NCI-H524 (cell line): ENCODE data around the gene ABCC6.
"Not testable (repeated sequence)": the region's sequence is repeated elsewhere in the genome, so short reads cannot be mapped to it uniquely, and the experiment has no call there.

Experiments used
- DNase-seq, 2 experiments: peaks; one replicate each; lab custom pipeline; 2025; lab: John Stamatoyannopoulos, UW

The ABCC6 gene

GRCh38 chr16:16161319-16161718 is 62.0 kb downstream of the ABCC6 start:
- no peak for DNase-seq

GRCh38 chr16:16159662-16160061 is 63.6 kb downstream of the ABCC6 start:
- DNase-seq, result no peak

GRCh38 chr16:16158741-16159374 is 64.4 kb downstream of the ABCC6 start:
- DNase-seq, result no peak

DNA sequence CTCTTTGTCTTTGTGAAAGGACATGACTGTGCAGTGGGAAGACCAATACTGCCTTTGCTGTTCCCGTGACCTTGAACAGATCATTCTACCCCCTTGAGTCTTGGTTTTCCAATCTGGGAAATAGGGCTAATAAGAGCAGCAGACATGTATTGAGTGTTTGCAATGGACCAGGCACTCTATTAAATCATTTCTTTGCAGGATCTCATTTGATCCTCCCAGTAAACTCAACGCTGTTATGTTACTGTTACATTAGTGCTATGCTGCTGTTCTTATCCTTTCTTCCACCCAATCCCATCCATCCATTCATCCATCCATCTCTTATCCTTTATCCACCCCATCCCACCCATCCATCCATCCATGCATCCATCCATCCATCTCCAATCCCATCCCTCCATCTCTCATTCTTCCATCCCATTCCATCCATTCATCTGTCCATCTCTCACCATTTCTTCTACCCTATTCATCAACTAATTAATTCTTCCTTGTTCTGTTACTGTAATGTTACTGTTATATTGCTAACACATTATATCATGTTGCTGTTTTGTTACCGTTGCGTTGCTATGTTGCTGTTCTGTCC is 65.1 kb downstream of the ABCC6 start:
- DNase-seq, result no peak

DNA sequence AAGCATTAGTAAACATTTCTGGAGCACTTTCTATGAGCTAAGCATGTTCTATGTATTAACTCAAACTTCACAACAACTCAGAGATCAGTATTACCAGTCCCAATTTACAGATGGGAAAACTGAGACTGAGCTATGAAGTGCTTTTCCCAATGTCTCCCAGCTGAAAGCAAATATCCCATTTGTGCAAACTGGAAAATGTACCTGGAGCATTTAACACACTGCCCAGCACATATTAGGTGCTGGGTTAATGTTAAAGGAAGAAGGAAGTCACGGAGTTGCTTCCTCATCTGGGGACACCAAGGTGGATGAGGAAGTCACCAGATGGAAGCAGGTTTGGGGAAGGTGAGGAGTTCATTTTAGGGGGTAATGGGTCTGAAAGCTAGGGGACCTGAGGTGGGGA is 66.1 kb downstream of the ABCC6 start:
- DNase-seq, result no peak

DNA sequence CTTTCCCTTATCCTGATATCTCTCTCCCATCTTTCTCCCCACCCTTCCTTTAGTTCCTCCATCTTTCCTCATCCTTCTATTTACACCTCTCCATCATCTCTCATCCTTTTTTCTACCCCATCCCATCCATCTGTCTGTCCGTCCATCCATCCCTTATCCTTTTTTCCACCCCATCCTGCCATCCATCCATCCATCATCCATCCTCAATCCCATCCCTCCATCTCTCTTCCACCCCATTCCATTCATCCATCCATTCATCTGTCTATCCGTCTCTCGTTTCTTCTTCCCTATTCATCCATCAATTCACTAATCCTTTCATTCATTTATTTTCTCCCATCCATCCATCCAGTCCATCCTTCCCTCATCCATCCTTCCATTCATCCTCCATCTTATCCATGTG is 68.1 kb downstream of the ABCC6 start:
- DNase-seq, result no peak

DNA sequence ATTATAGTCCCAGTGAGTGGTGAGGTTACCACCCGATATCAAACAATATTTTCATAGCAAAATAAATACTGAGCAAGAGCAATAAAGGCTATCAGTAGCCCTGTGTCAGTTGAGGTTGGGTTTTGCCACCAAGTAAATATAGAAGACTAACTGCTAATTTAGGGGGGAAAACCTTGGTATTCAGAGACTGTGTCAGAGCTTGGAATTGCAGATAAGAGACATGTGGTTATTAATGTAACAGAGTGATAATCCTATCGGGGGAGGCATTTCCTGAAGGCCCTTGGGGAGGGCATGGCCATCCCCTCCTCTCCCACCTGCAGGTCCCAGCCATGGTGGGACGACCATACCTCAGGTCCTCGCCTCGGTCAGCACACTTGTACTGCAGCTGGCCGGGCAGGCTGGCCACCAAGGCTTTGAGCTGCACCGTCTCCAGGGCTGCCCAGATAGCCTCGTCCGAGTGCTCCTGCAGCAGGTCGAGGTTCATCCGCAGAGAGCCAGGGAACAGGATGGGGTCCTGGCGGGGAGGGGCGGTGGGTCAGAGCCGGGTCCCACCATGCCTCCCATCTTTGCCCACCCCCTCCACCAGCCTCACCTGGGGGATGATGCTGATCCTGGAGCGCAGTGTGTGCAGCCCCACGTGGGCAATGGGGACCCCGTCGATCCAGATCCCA is 68.9 kb downstream of the ABCC6 start:
- no peak for DNase-seq

- DNase-seq, result not testable (repeated sequence)
Observed at GRCh38 chr16:16153000-16153399, 70.3 kb downstream of the ABCC6 start.

- no peak for DNase-seq
Observed at GRCh38 chr16:16151315-16151714, 72.0 kb downstream of the ABCC6 start.

DNA sequence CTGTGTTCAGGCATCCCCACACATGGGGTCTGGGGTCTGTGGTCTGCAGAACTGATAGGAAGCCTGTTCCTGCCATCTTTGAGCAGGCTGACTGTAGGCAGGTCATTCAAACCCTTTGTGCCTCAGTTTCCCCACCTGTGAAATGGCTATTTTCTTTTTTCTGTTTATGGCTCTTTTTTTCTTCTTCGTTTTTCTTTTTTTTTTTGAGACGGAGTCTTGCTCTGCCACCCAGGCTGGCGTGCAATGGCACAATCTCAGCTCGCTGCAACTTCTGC is 72.5 kb downstream of the ABCC6 start:
- DNase-seq, result no peak

- no peak for DNase-seq
Observed at GRCh38 chr16:16150117-16150877, 73.0 kb downstream of the ABCC6 start.

DNA sequence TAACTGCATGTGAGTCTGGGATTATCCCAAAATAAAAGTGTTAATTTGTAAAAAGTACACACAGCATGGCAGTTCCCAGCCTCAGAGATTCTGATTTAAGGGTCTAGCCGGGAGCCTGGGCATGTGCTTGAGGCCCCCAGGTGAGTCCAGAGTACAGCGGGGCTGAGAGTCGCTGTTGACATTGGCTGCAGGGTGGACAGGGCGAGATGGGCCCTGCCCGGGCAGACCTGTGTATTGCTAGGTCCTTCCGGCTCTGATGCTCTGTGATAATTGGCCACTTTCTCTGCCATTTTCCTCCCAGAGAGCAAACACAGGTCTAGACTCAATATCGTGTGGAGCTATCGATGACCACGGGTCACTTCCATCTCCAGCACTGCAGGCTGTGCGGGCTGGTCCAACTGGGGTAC is 73.6 kb downstream of the ABCC6 start:
- no peak for DNase-seq

- no peak for DNase-seq
Observed at GRCh38 chr16:16148755-16149154, 74.5 kb downstream of the ABCC6 start.

- not testable (repeated sequence) for DNase-seq
Observed at GRCh38 chr16:16148000-16148599, 75.2 kb downstream of the ABCC6 start.

DNA sequence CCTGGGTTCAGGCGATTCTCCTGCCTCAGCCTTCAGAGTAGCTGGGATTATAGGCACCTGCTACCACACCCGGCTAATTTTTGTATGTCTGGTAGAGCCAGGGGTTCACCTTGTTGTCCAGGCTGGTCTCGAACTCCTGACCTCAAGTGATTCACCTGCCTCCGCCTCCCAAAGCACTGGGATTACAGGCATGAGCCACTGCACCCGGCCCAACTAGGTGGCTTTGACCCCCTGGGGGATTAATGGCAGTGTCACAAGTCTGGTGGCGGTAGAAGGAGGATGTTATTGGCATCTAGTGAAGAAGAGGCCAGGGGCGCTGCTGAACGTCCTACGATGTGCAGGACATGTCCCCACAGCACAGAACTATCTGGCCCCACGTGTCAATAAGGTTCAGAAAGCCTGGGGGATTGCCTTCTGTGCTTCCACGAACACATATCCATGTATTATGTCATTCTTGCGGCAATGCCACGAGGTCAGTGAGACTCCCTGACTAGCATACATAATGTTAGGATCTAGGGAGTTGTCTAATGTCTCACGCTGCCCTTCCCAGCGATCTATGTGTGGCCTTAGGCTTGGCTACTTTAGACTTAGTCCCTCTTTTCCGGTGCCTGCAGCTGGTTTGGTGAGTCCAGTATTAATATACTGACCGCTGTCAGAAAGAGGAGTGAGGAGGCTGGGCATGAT is 75.8 kb downstream of the ABCC6 start:
- no peak for DNase-seq

DNA sequence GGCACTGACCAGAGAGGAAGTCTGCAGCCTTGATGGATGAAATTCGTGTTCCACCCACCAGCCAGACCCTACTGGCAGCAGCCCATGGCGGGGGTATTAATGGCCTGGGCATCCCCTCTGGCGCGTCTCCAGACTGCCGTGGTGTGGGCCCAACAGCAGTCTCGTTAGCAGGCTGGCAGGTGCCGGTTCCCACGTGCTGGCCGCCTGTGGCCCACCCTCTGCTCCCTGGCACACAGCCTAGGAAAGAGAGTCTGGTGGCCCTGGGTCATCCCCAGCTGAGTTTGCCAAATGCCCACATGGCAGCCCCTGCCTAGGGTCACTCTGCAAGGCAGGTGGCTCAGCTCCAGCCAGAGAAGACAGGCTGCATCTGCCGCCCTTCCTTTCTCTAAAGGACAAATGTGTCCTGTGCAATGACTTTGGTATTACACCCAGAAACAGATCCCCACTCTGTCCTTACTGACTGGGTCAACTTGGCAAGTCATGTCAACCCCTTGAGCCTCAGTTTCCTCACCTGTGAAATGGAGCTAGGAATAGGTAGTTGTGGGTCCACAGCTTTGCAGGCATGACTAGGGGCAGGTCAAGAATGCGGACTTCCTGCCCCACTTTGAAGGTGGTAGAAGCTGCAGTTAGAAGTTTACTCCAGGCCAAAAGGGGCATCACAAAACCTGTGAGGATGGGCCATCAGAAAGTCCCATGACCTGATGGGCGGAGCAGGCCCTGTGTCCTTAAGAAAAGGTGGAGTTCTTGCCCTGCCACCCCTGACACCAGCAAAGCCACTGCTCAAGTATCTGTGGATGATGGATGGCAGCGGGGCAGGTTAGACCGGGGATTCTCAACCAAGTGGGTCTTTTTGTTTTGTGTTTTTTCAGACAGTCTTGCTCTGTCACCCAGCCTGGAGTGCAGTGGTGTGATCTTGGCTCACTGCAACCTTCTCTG is 76.6 kb downstream of the ABCC6 start:
- no peak for DNase-seq

- no peak for DNase-seq
Observed at GRCh38 chr16:16145286-16145685, 78.0 kb downstream of the ABCC6 start.

- DNase-seq, result no peak
Observed at GRCh38 chr16:16144416-16144815, 78.9 kb downstream of the ABCC6 start.

GRCh38 chr16:16143931-16144330 is 79.4 kb downstream of the ABCC6 start:
- DNase-seq, result no peak

- DNase-seq, result peak in 1 of 2 experiments; percentile 14
Observed at GRCh38 chr16:16143038-16143763, 80.1 kb downstream of the ABCC6 start.
